HG03432 (cell line): ENCODE results near the gene OGDH.

Source experiments
- ATAC-seq: cut with Tn5 transposase; IDR thresholded peaks from one replicate; pipeline ENCODE4 v1.9.1; 2021; ENCODE audit warnings: mild to moderate bottlenecking, moderate library complexity; ENCODE audit not compliant: unreplicated experiment

The OGDH gene

DNA sequence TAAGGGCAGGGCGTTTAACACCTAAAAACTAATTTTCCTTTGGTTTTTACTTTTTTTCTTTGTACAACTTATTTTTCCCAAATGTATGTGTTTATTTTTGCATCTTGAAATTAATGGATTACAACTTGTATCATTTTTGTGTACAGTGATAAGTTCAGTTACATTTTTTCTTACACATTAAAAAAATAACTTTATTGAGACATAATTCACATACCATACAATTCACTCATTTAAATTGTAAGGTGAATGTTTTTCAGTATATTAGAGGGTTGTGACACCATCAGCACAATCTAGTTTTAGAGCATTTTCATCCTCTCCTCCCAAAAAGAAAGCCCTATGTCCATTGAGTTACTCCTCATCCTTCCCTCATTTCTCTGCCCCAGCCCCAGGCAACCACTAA is 11.6 kb downstream of the OGDH start:
- no peak for ATAC-seq

DNA sequence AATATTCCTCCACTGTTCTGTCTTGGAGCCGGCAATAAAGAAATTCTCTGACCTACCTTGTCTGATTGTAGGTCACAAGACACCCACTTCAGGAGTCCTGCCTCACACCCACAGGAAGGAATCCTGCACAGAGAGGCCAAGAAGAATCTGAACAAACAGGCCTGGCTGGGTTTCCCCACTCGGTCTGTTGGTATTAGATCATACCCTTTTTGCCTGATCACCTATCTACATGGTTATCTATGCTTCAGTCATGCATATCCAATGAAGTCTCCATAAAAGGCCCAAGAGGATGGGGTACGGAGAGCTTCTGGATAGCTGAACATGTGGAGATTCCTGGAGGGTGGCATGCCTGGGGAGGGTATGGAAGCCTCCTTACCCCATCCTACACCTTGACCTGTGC is 12.3 kb downstream of the OGDH start:
- no peak for ATAC-seq

DNA sequence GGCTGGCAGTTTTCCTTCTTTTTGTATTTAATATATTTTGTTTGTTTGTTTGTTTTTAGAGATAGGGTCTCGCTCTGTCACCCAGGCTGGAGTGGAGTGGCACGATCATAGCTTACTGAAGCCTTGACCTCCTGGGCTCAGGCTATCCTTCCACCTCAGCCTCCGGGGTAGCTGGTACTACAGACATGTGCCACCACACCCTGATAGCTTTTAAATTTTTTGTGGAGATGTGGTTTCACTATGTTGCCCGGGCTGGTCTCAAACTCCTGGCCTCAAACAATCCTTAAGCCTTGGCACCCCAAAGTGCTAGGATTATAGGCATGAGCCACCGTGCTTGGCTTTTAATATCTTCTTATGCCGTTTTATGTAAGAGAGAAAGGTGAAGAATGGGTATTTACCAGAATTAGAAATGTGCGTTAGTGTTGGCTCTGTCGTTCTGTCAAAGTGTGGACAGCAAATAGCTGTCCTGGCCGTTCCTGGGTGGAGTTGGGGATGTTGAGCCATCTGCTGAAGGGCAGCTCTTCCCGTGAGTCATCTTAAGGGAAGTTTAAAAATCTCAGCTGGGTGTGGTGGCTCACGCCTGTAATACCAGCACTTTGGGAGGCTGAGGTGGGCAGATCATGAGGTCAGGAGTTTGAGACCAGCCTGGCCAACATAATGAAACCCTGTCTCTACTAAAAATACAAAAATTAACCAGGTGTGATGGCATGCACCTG is 14.8 kb downstream of the OGDH start:
- ATAC-seq, result no peak

DNA sequence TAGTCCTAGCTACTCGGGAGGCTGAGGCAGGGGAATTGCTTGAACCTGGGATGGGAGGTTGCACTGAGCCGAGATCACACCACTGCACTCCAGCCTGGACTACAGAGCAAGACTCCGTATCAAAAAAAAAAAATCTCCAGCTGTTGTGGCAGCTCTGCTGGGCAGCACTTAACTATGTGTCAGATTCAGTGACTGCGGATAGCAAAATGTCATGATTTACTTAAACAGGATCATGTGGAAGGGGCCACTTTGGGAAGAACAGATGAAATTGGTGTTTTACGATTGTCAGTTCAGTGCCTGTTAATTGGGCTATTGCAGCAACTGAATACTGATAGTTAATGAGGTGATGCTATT is 15.3 kb downstream of the OGDH start:
- no peak for ATAC-seq

DNA sequence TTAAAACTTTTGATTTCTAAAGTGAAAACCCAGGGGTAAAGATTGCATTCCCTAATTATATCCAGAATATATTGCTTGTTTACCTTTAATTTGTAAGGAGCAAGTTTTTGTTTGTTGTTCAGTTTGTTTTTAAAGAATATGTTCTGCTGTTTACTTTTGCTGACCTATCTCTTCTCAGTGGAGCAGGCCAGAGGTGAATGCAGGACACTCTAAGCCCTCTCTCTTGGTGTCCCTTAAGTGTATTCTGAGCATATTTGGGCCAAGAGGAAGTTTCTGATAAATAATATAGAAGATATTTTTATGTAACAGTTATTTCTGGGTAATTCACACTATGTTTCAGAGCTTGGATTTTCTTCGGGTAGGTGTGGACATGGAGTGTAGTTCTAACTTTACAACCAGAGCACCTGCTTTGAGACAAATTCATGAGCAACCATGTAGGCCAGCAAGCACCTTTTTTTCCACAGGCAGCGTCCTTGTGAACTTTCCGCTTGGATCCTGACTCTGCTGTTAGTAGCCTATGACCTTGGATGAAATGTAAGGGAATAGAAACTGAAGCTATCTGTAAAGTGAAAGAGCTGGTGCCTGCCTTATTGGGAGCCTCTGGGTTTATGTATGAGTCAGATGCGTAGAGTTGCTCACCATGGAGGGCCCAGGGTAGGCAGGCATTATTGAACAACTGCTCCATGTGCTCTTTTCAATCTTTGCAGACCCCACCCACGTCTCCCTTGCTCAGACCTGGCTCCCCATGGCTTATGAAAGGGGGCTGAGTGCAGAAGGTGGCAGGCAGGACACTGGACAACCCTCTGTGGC is 16.1 kb downstream of the OGDH start:
- ATAC-seq, result peak; percentile 79

DNA sequence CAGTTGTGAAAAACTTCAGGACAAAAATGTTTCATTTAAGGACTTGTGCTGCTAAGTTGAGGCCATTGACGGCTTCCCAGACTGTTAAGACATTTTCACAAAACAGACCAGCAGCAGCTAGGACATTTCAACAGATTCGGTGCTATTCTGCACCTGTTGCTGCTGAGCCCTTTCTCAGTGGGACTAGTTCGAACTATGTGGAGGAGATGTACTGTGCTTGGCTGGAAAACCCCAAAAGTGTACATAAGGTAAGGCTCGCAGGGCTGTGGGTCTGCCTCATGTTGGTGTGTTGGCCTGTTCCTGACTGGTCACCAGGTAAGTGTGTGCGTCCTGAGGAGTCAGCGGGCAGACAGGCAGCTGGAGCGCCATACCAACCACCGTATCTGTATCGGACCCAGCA is 17.9 kb downstream of the OGDH start:
- no peak for ATAC-seq

DNA sequence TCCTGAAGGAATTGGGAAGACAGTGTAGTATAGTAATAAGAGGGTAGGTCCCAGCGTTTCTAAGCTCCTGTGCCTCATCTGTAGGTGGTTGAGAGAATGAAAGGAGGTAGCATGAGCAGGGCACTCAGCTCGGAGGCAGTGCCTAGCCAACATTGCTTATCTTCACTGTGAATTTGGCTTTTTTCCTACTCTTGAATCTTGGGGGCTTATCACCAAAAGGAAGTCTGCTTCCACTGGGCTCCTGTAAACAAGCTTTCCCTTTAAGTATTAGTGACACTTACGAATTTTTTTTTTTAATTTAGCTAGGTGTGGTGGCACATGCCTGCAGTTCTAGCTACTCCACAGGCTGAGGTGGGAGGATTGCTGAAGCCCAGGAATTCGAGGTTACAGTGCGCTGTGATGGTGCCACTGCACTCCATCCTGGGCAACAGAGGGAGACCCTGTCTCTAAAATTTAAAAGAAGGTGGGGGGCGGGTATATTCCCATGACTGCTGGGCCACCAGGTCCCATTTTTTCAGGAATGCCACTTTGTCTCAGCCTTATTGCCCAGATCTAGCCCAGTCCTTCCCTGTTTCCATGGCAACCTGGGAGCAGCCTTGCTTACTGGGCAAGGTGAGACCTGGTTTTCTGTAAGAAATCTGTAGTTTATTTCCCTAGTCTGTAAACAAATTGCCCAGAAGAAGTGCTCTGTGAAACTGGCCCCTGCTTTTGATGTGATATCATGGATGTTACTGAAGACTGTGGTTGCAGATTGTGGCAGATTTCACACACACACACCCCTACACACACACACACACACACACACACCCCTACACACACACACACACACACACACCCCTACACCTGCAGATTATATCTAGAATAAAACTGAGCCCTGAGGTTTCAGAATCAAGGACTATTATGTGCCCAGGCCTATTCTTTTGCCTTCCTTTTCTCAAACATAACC is 19.4 kb downstream of the OGDH start:
- no peak for ATAC-seq

DNA sequence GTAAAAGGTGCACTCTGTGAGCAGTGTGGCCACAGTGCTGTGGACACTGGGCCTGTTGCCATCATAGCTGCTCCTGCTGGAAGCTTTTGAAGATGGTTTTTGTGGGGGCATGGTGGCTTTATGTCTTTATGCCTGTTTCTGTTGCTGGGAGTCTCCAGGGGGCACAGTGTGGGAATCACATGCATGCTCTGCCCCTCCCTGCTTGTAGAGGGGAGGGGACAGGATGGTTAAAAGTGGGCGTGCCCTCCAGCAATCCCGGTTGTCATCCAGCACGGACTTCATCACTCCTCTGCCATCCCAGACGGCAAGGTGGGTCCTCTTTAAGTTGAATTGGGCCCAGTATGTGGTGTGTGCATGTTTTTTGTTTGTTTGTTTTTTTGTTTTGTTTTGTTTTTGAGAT is 20.2 kb downstream of the OGDH start:
- ATAC-seq, result no peak

DNA sequence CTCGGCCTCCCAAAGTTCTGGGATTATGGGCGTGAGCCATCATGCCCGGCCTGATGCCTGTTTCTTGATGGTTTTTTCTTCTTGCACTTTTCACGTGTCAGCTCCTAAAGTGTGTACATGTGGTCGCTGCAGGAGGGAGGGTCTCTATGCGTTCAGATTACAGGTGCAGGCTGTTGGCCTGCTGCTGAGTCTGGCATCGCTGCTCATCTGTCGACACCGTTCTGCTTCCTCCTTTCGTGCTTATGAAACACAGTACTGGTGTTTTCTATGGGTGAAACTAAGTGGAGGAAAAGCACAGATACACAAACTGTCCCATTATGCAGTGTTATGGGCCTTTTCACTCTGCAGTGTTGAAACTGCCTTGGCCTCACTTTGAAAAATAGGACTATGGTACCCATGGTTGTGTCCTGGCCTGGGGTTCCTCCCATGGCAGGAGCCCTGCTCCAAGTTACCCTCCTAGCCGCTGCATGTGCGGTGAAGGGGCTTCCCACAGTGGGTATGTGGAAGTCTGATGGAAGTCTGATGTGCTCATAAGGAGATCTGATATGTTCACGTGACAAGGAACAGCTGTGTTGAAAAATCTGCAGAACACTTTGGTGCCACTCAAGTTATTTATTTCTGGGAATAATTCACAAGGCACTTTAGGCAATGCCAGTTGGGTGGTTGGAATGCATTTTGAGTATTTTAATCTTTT is 23.5 kb downstream of the OGDH start:
- no peak for ATAC-seq

DNA sequence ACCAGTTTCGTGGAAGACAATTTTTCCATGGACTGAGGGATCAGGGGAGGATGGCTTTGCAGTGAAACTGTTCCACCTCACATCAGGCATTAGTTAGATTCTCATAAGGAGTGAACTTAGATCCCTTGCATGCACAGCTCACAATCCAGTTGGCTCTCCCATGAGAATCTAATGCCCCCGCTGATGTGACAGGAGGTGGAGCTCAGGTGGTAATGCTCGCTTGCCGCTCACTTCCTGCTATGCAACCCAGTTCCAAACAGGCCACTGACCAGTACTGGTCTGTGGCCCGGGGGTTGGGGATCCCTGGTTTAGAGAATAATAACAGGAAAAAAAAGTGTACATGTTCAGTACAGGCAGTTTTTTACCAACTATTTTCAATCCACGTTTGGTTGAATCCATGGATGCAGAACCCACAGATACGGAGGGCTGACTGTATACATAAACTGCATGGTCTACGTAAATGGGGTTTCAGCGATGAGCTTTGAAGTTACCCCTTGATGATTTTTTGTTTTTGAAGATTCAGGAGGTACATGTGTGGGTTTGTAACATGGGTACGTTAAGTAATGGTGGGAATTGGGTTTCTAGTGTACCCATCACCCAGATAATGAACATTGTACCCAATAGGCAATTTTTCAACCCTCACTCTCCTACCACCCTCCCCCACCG is 24.5 kb downstream of the OGDH start:
- ATAC-seq, result no peak

DNA sequence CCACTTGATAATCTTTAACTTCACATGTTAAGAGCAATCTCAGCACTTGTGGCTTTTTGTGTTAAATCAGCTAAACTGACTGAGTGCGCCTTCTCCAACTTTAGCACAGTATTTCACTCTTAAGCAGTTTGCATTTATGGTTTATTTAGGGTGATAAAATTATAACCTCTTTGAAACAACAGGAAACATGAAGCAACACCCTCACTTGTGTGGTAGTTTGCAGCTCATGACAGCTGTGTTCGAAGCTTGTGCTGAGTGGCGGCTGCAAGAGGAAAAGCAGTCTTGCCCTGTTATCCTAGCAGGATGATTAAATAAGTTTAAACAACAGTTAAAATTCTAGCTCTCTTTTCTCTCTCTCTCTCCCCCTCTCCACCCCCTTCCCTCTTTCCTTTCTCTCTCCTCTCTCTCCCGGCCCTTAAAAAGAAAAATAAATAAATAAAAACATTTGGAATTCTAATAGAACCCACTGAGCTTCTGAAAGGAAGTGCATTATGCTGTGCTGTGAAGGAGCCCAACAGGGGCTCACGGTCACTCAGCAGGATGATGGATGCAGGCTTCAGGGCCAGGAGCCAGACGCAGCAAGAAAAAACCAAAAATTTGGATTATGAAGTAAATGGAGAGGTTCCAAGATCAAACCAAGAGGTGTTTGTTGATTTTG is 25.2 kb downstream of the OGDH start:
- no peak for ATAC-seq

DNA sequence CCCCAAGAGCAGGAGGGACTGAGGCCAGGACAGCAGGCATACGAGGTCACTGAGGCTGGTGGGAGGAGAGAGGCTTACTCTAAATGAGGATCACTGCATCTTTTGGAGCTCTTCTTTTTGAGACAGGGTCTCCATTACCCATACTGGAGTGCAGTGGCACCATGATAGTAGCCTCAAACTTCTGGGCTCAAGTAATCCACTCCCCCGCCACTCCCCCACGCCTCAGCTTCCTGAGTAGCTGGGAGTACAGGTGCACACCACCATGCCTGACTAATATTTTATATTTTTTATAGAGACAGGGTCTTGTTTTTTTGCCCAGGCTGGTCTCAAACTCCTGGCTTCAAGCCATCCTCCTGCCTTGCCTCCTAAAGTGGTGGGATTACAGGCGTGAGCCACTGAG is 25.8 kb downstream of the OGDH start:
- no peak for ATAC-seq

DNA sequence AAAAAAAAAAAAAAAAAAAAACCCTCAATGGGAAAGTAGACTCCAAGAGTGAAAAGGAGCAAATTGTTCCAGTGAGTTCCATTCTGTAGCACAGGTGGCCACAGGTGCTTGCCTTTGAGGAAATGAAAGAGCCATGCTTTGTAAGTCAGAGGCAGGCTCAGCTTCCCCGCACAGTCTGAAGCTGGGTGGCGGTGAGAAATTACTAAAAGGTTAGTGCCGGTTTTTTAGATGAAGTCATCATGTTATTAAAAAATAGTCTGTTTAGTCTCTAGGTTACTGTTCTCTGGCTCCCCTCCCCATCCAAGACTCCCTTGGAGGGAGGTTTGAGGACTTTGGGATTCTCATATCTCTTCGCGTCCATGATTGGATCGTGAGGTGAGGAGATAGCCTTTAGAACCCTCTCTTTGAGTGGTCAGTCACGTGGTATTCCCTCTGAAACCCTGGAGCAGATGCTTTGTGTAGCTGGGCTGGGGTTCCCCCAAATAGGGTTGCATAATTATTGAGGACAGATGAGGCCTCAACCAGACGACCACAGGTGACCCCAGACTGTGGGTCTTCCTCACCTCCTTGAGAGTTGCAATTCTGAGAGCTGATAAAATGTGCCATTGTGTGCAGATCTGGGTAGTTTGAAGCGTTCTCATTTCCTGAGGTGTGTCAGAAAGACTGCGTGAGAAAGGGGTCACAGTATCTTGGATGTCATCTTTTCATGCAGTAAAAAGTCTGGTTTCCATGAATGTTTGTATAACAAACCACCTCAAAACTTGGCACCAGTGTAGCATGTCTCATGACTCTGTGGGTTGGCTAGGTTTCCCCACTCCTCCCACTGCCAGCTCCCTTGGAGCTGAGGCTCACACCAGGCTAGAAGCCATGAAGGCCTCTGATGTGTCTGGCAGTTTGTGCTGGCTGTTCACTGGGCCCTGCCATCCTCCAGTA is 27.1 kb downstream of the OGDH start:
- peak; percentile 62 for ATAC-seq

DNA sequence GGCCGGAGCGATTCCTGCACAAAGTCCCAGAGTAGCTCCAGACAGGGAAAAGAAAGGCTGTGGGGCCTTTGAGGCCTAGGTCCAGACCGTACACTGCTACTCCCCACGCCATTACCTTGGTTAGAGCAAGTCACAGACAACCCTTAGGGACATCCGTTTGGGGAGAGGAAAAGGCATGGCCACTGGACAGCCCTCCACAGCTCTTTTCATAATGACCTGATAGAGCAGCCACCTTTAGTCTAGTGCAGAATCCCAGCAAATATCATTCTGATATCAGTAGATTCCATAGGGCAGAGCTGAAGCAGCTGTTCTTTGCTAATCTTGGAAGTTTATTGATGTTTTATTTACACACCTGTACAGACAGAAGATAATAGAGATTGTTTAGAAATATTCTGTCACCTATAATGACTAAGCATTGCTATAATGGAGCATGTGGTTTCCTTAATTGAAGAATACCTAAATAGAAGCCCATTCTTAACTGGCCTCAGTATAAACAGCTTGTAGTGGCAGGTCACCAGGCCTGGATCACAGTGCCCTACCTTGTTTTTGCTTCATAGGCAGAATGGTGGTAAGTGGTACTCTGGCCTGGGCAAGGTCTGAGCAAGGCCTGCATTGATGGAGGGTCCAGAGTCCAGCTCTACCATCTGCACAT is 27.9 kb downstream of the OGDH start:
- ATAC-seq, result no peak

DNA sequence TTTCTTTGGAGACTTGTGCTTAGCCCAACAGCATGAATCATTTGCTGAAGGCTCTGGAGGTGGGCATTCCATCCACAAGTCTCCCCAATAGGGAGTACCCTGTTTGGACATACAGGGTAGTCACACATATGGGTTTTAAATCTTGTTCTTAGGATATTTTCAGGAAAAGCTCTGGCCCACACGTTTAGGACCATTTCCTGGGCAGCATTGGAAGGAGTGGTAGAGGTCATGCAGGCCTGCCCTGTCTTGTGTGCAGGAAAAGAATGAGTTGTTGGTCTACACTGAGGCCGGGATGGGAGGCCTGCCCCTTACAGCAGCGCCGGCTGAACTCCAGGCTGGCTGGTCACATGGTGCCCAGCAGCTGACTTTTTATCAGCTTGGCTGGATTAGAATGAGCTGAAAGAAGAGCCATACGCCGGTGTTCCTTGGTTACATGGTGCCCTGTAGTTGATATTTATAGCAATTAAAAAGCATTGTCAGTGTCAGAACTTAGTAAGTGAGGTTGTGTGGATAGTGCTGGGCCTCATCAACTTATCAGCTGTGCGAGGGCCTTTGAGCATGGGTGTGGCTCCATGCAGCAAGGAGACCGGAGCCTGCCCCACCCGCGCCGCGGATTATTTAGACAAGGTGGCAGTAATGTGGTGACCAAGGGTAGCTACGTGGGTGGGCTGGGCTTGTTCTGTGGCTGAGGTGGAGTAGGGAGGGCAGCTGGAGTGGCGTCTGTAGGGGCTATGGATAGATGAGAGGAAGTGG is 28.6 kb downstream of the OGDH start:
- no peak for ATAC-seq

DNA sequence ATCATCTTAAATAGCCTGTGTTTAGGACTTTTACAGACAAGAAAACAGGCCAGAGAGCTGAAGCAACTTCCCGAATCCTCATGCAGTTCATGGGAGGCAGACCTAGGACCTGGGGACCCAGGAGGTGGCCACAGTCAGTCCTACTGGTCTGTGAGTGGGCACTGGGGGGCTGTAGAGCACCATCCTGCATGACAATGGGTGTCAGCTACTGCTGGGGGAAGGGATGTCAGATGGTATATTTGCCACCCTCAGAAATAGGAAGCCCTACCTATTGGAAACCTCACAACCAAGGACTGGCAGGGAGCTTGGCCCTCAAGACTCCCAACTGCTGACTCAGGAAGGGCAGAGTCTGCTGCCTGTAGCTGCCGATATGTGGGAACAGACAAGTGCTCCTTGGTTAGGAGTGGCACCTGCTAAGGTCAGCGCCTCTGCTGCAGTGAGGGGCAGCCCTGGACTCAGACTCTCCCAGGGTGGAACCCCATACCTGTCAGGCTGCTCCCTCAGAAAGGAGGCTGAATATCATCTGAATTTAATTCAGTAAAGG is 29.7 kb downstream of the OGDH start:
- ATAC-seq, result no peak

DNA sequence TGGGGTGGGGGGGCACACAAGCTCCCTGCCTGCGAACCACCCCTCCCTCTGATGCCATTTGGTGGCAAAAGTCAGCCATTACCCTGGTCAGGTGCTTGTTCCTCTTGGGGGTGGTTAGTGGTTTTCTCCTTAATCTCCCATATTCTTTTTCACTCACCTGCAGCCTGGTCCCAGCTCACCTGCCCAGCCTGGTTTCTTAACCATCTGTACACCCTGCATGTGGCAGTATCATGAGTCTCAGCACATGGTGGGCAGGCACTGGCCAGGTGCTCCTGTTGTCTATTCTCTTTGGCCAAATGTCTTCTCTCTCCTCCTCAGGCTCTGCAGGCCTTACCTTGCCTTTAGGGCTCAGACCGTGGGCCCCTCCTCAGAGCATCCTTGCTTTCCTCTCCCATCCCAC is 30.5 kb downstream of the OGDH start:
- no peak for ATAC-seq
